SKM-1 (cell line): ENCODE measurements around the gene EML4.
"Not testable (repeated sequence)": the region's sequence is repeated elsewhere in the genome, so short reads cannot be mapped to it uniquely, and the experiment has no call there.

Source experiments
- DNase-seq: peaks from one replicate; lab custom pipeline; 2025; ENCODE audit not compliant: unreplicated experiment; lab: John Stamatoyannopoulos, UW

The EML4 gene

DNA sequence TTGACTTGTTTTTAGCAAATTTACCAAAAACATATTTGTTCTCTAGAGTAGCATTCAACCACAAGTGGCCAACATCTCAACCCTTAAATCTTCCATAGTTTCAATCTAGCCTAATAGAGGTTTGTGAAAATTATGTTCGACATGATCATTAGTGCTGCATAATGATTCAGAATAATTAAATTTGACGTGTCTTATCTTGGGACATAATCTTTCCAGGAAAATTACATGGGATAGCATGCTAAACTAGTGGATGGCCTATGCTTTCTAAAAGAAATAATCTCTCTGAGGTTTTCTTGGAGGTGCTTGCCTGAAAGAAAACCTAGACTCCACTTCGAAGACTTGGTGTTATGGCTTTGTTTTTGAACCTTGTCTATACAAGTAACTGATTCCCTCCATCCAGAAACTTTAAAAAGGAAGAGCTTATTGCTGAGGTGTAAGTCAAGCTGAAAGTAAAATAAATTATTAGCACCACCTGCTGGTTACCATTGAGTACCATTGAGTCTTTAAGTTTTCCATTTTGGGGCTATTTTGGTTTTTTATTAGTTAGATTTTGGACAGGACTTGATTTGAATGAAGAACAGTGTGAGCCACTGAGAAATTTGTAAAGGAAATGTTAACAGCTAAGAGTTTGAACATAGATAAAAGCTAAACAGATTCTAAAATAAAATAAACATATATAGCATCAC lies 159.1 kb downstream of the EML4 start:
- peak; percentile 22 for DNase-seq

DNA sequence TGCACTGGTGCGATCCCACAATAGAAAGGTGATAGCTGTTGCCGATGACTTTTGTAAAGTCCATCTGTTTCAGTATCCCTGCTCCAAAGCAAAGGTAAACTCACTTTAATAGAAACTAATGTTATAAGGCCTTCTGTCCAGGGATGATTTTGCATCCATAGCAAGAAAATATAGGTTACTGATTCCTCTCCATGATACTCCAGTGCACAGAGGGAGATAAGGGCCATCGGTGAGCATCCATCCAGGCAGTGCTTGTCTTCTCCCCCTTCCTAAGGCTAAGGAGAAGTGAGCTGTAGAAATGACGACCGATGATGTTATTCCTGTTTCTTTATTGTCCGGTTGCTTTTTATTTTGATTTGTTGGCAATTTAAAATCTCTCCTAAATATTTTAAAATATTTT lies 159.8 kb downstream of the EML4 start:
- no peak for DNase-seq

DNA sequence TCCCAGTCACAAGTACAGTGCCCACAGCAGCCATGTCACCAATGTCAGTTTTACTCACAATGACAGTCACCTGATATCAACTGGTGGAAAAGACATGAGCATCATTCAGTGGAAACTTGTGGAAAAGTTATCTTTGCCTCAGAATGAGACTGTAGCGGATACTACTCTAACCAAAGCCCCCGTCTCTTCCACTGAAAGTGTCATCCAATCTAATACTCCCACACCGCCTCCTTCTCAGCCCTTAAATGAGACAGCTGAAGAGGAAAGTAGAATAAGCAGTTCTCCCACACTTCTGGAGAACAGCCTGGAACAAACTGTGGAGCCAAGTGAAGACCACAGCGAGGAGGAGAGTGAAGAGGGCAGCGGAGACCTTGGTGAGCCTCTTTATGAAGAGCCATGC lies 160.6 kb downstream of the EML4 start:
- no peak for DNase-seq

DNA sequence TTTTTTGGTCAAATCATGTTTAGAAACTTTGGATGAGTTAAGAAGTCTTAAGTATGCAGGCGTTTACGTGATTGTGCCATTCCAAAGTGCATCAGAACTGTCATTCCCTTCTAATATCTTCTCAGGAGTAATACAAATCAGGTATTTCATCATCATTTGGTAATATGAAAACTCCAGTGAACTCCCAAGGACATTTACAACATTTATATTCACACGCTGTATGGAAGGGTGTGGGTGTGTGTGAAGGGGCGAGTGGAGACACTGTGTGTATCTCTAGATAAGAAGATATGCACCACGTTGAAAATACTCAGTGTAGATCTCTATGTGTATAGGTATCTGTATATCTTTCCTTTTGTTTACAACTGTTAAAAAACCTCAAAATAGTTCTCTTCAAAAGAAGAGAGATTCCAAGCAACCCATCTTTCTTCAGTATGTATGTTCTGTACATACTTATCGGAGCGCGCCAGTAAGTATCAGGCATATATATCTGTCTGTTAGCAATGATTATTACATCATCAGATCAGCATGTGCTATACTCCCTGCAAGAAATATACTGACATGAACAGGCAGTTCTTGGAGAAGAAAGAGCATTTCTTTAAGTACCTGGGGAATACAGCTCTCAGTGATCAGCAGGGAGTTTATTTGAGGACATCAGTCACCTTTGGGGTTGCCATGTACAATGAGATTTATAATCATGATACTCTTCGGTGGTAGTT lies 162.6 kb downstream of the EML4 start:
- DNase-seq: no peak

DNA sequence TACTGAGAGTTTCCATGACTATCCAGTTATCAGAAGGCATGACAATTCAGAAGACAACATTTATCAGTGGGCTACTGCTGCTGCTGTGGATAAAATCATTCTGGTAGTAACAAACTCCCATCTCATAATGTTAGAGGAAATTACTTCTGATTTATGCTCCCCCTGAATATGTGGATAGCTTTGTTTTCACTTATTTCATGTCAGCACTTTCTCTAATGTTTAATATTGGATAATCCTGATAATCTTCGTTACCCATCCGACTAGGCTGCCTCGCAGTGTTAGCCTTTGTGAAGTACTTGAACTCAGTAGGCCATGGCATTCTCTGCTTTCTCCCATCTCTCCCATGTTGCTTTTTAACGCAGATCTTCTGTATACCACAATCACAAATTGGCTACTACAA lies 163.4 kb downstream of the EML4 start:
- no peak for DNase-seq

DNA sequence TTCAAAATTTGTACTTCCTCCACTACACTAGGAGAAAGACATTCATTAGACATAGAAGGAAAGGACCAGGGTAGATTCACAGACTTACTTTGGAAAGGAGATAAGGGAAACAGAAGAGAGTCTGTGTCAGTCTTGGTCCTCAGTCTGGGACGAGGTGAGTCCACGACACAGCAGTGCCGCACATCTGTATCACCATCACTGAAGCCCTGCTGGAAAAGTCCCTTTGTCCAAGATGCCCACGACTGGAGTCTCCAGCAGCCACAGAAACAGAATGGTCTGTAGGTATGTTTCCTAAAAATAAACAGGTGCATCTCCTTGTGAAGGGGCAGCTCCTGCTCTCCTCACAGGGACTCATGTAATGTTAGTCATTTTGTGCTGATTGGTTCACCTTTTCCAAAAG lies 164.4 kb downstream of the EML4 start:
- no peak for DNase-seq

DNA sequence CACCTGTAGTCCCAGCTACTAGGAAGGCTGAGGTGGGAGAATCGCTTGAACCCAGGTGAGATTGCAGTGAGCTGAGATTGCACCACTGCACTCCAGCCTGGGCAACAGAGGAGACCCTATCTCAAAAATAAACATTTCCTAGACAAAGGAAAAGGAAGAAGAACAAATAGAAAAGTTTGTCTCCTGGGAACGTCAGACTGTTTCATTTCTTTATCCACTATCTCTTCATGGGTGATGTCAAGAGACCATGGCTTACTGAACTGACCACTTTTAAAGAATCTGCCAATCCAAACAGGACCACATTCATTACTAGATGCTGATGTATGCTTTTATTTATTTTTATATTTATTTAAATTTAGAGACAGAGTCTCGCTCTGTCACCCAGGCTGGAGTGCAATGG lies 165.1 kb downstream of the EML4 start:
- no peak for DNase-seq

DNA sequence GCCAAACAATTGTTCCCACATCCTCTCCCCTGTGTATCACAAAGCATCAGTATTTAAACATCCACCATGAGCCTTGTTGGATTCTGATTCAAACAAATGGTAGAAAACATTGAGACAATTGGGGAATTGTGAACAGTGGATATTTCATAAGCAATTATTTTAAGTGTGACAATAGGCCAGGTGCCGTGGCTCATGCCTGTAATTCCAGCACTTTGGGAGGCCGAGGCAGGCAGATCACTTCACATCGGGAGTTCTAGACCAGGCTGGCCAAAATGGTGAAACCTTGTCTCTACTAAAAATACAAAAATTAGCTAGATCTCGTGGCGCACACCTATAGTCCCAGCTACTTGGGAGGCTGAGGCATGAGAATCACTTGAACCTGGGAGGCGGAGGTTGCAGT lies 165.7 kb downstream of the EML4 start:
- DNase-seq: not testable (repeated sequence)

DNA sequence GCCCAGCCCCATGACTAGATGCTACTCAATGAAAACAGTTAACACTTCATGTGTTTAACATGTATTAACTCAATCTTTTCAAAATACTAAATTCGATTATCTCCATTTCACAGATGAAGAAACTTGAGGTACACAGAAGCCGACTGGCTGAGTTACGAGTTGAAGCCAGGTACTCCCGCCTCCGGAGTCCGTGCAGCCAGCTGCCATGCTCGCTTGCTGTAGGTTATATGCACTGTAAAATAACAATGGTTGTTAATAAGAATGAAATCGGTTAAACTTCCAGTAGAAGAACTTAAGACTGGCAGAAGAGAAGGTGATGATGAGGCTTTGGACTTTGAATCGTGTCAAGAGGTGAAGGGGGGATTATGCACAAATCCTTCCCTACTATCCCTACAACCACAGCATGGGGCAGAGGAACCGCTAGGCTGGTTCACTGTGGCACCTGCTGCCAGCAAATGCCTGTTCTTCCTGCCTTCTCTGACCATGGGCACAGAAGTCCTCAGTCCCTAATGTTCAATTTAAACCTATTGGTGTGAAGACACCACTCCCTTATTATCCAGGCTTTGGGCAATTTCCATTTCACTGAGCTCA lies 166.5 kb downstream of the EML4 start:
- no peak for DNase-seq

DNA sequence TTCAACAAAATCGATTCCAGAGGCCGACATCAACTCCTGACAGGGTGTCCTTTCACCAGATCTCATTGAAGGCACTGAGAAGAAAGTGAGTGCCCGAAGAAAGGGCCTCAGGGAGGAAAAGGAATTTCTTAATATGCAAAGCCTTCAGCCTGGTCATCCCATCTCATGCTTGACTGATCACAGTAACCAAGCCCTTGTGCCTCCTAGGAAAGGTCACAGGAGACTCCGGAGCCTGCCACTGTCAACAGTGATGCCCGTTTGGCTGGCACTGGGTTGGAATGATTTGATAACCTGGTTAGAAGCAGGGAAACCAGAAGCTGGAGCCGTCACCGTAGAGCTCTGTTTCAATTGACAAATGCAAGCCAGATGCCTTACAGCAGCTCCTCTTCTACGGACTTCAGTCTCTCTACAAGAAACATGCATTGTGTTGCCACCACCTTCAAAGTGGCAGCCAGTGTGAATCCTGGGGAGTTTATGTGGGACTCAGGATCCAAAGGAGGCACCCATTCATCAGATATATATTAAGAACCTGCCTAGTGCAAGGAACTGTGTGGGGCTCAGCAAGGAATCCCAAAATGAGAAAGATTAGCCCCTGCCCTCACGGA lies 167.3 kb downstream of the EML4 start:
- DNase-seq: no peak

DNA sequence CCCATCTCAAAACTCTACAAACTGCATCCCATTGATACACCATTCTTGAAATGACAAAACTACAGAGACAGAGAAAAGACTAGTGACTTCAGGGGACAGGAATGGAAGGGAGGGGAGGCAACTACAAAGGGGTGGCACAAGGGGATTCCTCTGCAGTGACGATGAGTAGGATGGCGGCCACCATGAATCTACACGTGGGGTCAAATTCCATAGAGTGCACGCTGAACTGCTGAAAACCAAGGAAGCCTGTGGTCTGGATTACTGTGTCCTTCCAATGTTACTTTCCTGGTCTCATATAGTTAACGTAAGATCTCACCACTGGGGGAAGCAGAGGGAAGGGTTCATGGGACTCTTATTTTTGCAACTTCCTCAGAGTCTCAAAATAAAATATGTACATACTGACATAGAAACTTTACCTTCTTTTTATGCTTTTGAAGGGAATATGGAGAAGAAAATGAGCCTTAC lies 168.2 kb downstream of the EML4 start:
- no peak for DNase-seq

DNA sequence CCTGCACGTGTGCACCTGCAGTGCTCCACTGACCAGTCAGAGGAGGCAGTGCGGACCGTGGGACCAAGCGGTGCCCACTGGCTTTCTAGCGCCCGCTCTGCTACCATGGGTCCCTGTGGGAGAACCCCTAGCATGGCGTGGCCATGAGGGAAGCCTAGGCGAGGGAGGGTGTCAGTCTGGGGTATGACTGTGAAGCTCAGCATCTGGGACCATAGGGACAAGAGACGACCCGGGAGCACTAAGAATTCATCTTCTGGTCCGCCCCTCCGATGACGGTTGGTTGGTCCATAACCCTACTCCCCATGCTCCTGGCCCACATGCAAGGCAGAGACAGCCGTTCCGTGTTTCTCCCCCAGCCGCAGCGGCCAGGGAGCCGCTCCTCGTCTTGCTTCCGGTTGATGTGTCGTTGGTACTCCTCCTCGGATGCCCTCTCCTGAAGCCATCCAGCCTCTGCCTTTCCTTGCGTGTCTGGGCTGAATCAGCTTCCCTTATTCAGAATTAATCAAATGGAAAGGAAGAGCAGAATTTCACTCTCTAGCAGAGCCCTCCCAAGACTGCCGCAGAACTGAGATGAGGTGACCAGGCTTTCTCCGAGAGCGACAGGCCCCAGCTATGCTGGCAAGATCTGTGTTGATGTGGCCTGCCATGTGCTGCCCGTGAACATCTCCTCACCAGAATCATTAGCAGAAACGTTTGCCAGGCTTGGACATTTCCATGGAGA lies 168.9 kb downstream of the EML4 start:
- DNase-seq: no peak

DNA sequence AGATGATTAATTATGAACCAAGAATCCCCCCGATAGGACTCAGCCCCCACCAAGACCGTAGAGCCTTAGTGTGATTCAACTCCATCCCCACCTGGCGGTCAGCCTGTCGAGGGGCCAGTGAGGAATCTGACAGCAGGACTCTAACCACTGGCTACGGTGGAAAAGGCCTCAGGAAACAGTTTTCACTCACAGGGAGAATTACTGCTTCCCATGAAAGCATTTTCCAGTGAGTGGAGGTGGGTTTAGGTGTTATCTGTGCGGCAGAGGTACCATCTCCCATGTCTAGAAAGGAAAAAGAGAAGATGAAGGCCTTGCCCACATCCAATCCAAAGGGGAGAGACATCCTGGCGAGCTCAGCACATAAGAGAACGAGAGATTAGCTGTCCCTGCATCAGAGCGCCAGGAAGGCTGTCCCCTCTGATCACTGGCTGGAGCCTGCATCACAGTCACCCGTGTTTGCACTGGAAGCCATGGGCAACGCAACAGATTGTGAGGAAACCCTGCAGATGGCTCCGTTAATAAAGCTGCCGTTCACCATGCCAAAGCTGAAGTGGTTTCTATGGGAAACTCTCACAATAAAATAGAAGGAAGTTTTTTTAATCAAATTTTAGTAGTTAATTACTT lies 169.5 kb downstream of the EML4 start:
- no peak for DNase-seq

DNA sequence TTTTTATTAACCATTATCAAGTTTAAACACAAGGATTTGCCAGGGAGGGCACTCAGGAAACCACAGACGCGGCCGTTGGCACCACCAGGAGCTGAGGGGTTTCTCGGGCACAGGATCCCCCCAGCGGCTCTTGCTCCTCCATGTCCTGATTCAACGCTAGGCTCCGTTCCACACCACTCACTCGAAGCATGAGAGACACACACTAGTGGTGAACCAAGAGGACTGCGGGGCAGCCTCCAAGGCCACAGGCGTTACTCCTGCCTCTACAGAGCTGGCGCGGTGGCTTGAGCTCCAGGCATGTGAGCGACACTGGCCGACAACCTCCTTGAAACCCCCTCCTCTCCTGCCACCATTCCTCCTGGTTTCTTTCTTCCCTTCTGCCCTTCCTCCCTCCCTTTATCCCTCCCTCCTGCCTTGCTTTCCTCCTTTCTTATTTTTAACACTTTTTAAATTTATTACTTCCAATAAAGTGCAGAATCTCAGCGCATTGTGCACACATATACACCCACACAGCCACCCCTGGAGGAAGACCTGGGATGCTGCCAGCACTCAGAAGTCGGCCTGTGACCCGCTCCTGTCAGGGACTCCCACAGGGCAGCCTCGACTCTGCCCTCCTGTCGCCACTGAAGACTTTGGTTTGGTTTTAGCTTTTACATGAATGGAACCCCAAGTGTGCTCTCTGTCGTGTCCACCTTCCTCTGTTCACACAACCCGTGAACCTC lies 170.2 kb downstream of the EML4 start:
- no peak for DNase-seq

DNA sequence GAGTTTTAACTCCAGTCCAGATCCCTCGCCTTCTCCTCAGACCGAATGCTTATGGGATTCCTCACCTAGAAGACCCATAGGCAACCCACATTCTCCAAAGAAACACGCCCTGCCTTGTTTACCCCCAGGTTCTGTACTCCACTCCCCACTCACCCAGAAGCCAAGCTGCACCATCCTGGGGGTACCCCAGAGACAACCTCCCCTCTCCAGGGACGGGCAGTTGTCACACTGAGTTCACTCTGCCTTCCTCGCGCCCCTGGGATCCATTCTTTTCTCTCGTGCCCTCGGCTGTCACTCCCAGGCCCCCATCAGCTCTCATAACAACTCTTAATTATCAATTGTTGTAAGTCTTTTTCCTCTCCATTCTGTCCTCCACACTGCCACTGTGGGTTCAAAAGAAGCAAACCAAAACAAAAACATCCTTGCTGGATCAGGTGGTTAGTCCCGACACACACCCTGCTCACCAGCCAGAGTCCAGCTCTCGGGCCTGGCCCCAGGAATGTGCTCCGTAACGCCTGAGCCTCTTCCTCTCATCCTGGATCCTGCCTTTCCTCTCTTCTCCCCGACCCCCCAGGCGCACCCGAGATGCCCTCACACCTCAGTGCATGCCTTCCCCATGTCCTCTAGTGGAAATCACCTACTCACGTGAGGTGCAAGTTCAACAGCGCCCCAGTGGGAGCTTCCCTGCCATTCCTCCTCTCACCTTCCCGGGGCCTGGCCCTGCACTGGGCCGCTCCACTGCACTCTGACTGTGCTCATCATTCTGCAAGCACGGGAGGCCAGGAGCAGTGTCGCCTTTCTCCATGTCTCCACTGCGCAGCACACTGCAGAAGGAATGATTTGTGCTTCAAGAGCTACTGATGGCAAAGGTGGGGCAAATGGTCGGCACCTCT lies 171.1 kb downstream of the EML4 start:
- DNase-seq: no peak

DNA sequence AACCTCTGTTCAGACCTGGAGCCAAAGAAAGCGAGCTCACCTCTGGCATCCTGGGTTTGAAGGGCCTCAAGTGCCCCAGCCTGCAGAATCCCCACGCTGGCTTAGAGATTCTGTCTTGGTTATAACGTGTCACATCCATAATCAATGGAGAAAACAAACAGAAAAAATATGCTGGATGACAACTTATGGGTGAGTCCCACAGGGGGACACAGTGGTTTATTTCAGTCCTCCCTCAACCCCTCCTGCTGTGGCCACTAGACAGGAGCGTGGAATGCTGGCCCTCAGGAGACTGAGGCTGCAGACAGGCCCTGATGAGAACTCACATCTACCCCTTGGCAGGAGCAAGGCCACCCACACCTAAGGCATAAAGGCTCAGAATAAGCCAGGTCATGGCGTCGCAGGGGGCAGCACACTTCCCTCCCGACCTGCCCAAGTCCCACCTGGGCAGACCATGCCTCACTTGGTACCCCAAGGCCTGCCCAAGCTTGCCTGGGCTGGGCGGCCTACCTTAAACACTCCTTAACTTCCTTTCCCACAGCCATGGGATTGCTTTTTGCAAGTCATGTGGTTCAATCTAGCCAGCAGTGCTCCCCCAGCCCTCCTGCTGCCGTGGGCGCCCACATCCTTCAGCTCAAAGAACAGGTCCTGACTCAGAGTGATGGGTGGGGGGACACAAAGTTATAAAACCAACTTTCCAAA lies 171.9 kb downstream of the EML4 start:
- DNase-seq: no peak

DNA sequence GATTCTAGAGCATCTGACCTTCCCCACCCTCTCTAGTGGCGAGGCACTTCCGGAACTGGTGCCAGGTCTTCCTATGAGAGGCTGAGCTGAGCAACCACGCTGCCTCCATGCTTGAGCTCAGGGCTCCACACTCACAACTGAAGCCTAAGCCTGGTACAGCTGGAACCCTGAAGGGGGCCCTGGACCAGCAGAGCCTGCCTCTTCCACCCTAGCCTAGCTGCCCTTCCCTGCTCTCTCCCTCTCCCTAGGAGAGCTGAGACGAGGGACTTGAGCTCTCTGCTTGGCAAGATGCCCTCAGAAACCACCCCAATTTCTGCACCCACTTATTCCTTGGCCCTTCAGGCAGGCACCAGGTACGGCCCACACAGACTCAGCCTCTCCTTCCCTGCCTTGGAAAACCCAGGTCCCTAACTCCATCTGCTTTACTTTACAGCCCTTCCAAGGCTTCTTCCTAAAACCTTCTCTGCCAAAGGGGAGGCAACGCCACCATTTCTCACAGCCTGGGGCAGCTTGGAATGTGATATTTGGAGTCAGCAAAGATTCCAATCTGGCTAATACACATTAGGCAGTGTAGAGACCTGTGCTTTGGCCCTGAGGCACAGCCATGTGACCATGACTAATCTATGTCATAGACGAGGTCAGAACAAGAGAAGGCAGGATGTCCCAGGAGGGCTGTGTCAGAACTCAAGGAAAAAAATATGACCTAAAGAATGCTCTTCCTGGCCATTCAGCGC lies 173.1 kb downstream of the EML4 start:
- no peak for DNase-seq

DNA sequence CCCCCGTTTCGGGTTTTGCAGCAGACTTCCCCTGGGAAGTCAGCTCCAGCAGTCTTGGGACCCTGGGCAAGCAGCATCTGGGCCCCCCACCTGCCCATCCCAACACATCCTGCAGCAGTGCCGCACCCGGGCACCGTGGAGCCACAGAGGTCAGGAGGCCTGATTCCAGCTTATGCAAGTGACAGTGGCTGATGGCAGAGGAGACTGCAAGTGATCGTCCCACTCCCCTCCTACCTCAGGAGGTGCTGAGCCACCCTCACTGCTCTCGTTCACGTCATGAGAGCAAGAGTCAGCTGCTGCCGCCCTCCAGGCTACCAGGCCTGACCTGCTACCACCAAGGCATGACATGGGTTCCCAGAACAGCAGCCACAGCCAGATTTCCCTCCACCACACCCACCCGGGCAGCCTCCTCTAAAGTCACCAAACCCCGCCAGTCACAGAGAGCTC lies 173.7 kb downstream of the EML4 start:
- no peak for DNase-seq
